ENCODE results near the gene TSPAN10.

DNA sequence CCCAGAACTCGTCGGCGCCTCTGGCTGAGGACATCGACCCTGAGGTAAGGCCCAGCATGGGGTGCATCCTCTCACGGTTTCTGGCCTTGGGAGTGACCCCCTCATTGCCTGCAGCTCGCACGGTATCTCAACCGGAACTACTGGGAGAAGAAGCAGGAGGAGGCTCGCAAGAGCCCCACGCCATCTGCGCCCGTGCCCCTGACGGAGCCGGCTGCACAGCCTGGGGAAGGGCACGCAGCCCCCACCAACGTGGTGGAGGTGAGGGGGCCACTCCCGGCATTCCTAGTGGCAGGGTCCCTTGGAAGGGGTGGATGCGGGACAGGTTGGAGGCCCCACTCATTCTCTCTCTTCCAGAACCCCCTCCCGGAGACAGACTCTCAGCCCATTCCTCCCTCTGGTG is 57.8 kb downstream of the TSPAN10 start:
- TF ChIP-seq EZH2 (IDR thresholded peaks at IDR 0.05; ENCODE audit: insufficient read depth, poor library complexity, severe bottlenecking): no peak
- TF ChIP-seq EZH2phosphoT487 (IDR thresholded peaks at IDR 0.05; ENCODE audit: insufficient read depth, low read depth): no peak

Measured in GM23248 (cell line).